GM21737 (cell line): ENCODE results near the gene CHST15.

Experiments used
- ATAC-seq: cut with Tn5 transposase; IDR thresholded peaks from one replicate; pipeline ENCODE4 v1.9.1; 2021; ENCODE audit warnings: mild to moderate bottlenecking, moderate library complexity; ENCODE audit not compliant: unreplicated experiment

CHST15 gene

GRCh38 chr10:124066781-124067714 lies 26.4 kb downstream of the CHST15 start:
- no peak for ATAC-seq

GRCh38 chr10:124066126-124066700 lies 27.2 kb downstream of the CHST15 start:
- no peak for ATAC-seq

- no peak for ATAC-seq
These were observed 27.8 kb downstream of the CHST15 start for GRCh38 chr10:124065382-124066125.

- no peak for ATAC-seq
These were observed 28.7 kb downstream of the CHST15 start for GRCh38 chr10:124064676-124065075.

- peak; percentile 47 for ATAC-seq
These were observed 29.4 kb downstream of the CHST15 start for GRCh38 chr10:124063750-124064603.

GRCh38 chr10:124062390-124062789 lies 31.0 kb downstream of the CHST15 start:
- ATAC-seq: no peak

- ATAC-seq: no peak
These were observed 32.4 kb downstream of the CHST15 start for GRCh38 chr10:124061030-124061429.

GRCh38 chr10:124060148-124060720 lies 33.2 kb downstream of the CHST15 start:
- no peak for ATAC-seq

- ATAC-seq: no peak
These were observed 33.8 kb downstream of the CHST15 start for GRCh38 chr10:124059551-124059950.

- no peak for ATAC-seq
These were observed 34.9 kb downstream of the CHST15 start for GRCh38 chr10:124058346-124059003.

- ATAC-seq: no peak
These were observed 35.8 kb downstream of the CHST15 start for GRCh38 chr10:124057601-124058000.

- ATAC-seq: no peak
These were observed 36.9 kb downstream of the CHST15 start for GRCh38 chr10:124056337-124056980.

GRCh38 chr10:124053971-124054370 lies 39.4 kb downstream of the CHST15 start:
- no peak for ATAC-seq

- ATAC-seq: no peak
These were observed 40.8 kb downstream of the CHST15 start for GRCh38 chr10:124052561-124052960.

- ATAC-seq: no peak
These were observed 43.1 kb downstream of the CHST15 start for GRCh38 chr10:124050021-124051015.

GRCh38 chr10:124049484-124049883 lies 43.9 kb downstream of the CHST15 start:
- ATAC-seq: no peak

- ATAC-seq: no peak
These were observed 44.8 kb downstream of the CHST15 start for GRCh38 chr10:124048371-124049290.
